SW 1271 (cell line): Measurements from ENCODE around the gene YKT6.

ENCODE experiments used
- DNase-seq, 2 experiments: peaks; one replicate each; lab custom pipeline; 2025; lab: John Stamatoyannopoulos, UW

YKT6 gene

GRCh38 chr7:44259547-44260457, 59.0 kb downstream of the YKT6 start:
- DNase-seq = no peak

- DNase-seq = no peak
Measured at GRCh38 chr7:44261240-44261639, 60.5 kb downstream of the YKT6 start.

- DNase-seq = no peak
Measured at GRCh38 chr7:44262031-44262430, 61.3 kb downstream of the YKT6 start.

- DNase-seq = no peak
Measured at GRCh38 chr7:44263326-44264082, 62.7 kb downstream of the YKT6 start.
